Mesenchymal stem cell (in vitro differentiated cells and primary cell): ENCODE data around the gene HOMER2.

ENCODE experiments used
- DNase-seq: peaks from one replicate; pipeline ENCODE4 v3.0.0-alpha.2; 2013
- H2AFZ ChIP-seq: one replicate; pipeline ENCODE4 v1.6.1; 2013; ENCODE audit warnings: low read depth, mild to moderate bottlenecking, control low read depth, inconsistent platforms, low read length, moderate library complexity
- H2AK5ac ChIP-seq: 2 replicates; pipeline ENCODE4 v1.6.1; 2013; ENCODE audit warnings: low read length, moderate library complexity, mild to moderate bottlenecking, inconsistent platforms; ENCODE audit not compliant: severe bottlenecking
- H2BK120ac ChIP-seq: one replicate; pipeline ENCODE4 v1.6.1; 2013; ENCODE audit warnings: low read depth, mild to moderate bottlenecking, inconsistent platforms, low read length, moderate library complexity
- H2BK12ac ChIP-seq, 2 experiments: one replicate each; pipeline ENCODE4 v1.6.1; 2013; ENCODE audit warnings: inconsistent platforms in 2 of 2, low read length in 2 of 2, mild to moderate bottlenecking in 2 of 2, moderate library complexity in 2 of 2, control low read depth in 1 of 2
- H2BK15ac ChIP-seq: one replicate; pipeline ENCODE4 v1.6.1; 2013; ENCODE audit warnings: mild to moderate bottlenecking, low read depth, inconsistent platforms; ENCODE audit not compliant: poor library complexity, severe bottlenecking
- H2BK5ac ChIP-seq: 2 replicates; pipeline ENCODE4 v1.6.1; 2013; ENCODE audit warnings: low read depth, mild to moderate bottlenecking, low read length, control low read depth, inconsistent platforms; ENCODE audit not compliant: poor library complexity, severe bottlenecking
- H3K14ac ChIP-seq, 2 experiments: one replicate each; pipeline ENCODE4 v1.6.1; 2013; ENCODE audit warnings: inconsistent platforms in 2 of 2, low read length in 2 of 2, control low read depth in 1 of 2, mild to moderate bottlenecking in 1 of 2, moderate library complexity in 1 of 2
- H3K18ac ChIP-seq, 2 experiments: one replicate each; pipeline ENCODE4 v1.6.1; 2013; ENCODE audit warnings: inconsistent platforms in 2 of 2, low read length in 2 of 2, control low read depth in 1 of 2, low read depth in 1 of 2, mild to moderate bottlenecking in 1 of 2
- H3K23ac ChIP-seq, 2 experiments: one replicate each; pipeline ENCODE4 v1.6.1; 2013; ENCODE audit warnings: inconsistent platforms in 2 of 2, low read length in 2 of 2, mild to moderate bottlenecking in 2 of 2, moderate library complexity in 2 of 2, control low read depth in 1 of 2
- H3K27ac ChIP-seq: 2 replicates; pipeline ENCODE4 v1.5.1; 2013; ENCODE audit warnings: mild to moderate bottlenecking, moderate library complexity, low read length, control low read depth, inconsistent platforms; ENCODE audit not compliant: poor library complexity, severe bottlenecking
- H3K27me3 ChIP-seq, 2 experiments: 2 replicates each; pipeline versions ENCODE4 v1.6.1 to v1.7.0; 2013; ENCODE audit warnings: low read length in 2 of 2, mild to moderate bottlenecking in 2 of 2, moderate library complexity in 2 of 2, control low read depth in 1 of 2, inconsistent platforms in 1 of 2; ENCODE audit not compliant: control insufficient read depth in 1 of 2, insufficient read depth in 1 of 2
- H3K36me3 ChIP-seq, 2 experiments: 2 replicates each; pipeline versions ENCODE4 v1.6.1 to v1.7.0; 2013; ENCODE audit warnings: low read length in 2 of 2, control low read depth in 1 of 2, inconsistent platforms in 1 of 2, low read depth in 1 of 2, mild to moderate bottlenecking in 1 of 2; ENCODE audit not compliant: insufficient read depth in 2 of 2, control insufficient read depth in 1 of 2
- H3K4ac ChIP-seq, 2 experiments: one replicate each; pipeline ENCODE4 v1.6.1; 2013; ENCODE audit warnings: inconsistent platforms in 2 of 2, low read length in 2 of 2, mild to moderate bottlenecking in 2 of 2, moderate library complexity in 2 of 2, control low read depth in 1 of 2, low read depth in 1 of 2
- H3K4me1 ChIP-seq: 2 replicates; pipeline ENCODE4 v1.6.1; 2013; ENCODE audit warnings: low read depth, low read length, control low read depth; ENCODE audit not compliant: control insufficient read depth, insufficient read depth
- H3K4me2 ChIP-seq: 2 replicates; pipeline ENCODE4 v1.6.1; 2013; ENCODE audit warnings: low read length, mild to moderate bottlenecking, inconsistent platforms; ENCODE audit not compliant: poor library complexity, severe bottlenecking
- H3K4me3 ChIP-seq, 2 experiments: 2 replicates each; pipeline versions ENCODE4 v1.5.1 to v1.7.0; 2013; ENCODE audit warnings: low read length in 2 of 2, mild to moderate bottlenecking in 2 of 2, control low read depth in 1 of 2, low read depth in 1 of 2; ENCODE audit not compliant: insufficient read depth in 1 of 2
- H3K79me1 ChIP-seq: replicated peaks from 2 replicates; pipeline ENCODE4 v1.6.1; 2013; ENCODE audit warnings: mild to moderate bottlenecking, control low read depth, low read length, inconsistent platforms; ENCODE audit not compliant: poor library complexity, severe bottlenecking
- H3K9ac ChIP-seq: 2 replicates; pipeline ENCODE4 v1.7.0; 2013; ENCODE audit warnings: mild to moderate bottlenecking, low read length, moderate library complexity
- H3K9me3 ChIP-seq: 2 replicates; pipeline ENCODE4 v1.7.0; 2013; ENCODE audit warnings: mild to moderate bottlenecking, low read length; ENCODE audit not compliant: control insufficient read depth
- H4K8ac ChIP-seq: one replicate; pipeline ENCODE4 v1.6.1; 2013; ENCODE audit warnings: inconsistent platforms, mild to moderate bottlenecking, low read length, moderate library complexity
- H4K91ac ChIP-seq: one replicate; pipeline ENCODE4 v1.6.1; 2013; ENCODE audit warnings: mild to moderate bottlenecking, low read length, inconsistent platforms
- WGBS: methylation state at CpG from one replicate; pipeline ENCODE4 v1.1.7; 2013; ENCODE audit warnings: mixed read lengths; 5-methylcytosine and 5-hydroxymethylcytosine counted together

Gene HOMER2

DNA sequence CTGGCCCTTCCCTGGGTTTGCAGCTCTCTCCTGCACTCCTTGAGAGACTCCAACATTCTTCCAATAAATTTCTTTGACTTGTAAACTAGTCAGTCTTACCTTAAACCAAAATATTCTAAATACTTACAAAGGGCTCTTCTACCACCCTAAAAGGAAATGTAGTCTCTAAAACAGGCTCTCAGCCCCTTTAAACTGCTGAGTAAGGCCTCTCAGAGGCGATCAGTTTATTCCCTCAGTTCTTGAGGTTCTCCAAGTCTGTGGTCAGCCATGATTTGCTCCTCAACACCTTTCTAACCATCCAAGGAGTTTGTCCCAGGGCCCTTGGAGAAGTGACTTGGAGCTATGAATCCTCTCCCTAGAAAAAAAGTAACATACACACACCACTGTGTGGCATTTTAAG lies 78.3 kb downstream of the HOMER2 start:
- Histone ChIP-seq H2BK5ac (no peak overlapping the region), H3K4ac (no peak overlapping the region), H3K9ac (no peak overlapping the region), H3K4me3 (no peak overlapping the region), H3K4me1 (peaks cover 2% of the 10 kb centered on the region), H3K27ac (no peak overlapping the region), H2BK120ac (no peak overlapping the region), H3K36me3 (peaks cover 0 to 5% of the 10 kb centered on the region in 2 experiments), H3K9me3 (peaks cover 3% of the 10 kb centered on the region), H3K27me3 (no peaks in the 10 kb centered on the region), H4K8ac (no peak overlapping the region), H2BK12ac (no peak overlapping the region), H3K18ac (no peak overlapping the region), H2BK15ac (no peak overlapping the region), H2AFZ (no peak overlapping the region), H3K14ac (no peak overlapping the region), H2AK5ac (no peak overlapping the region), H4K91ac (no peak overlapping the region), H3K4me2 (no peak overlapping the region), H3K23ac (no peak overlapping the region), H3K79me1 (no peaks in the 10 kb centered on the region)
- no peak for DNase-seq
- 88% methylated on average over 1 of the region's 1 CpG for WGBS

DNA sequence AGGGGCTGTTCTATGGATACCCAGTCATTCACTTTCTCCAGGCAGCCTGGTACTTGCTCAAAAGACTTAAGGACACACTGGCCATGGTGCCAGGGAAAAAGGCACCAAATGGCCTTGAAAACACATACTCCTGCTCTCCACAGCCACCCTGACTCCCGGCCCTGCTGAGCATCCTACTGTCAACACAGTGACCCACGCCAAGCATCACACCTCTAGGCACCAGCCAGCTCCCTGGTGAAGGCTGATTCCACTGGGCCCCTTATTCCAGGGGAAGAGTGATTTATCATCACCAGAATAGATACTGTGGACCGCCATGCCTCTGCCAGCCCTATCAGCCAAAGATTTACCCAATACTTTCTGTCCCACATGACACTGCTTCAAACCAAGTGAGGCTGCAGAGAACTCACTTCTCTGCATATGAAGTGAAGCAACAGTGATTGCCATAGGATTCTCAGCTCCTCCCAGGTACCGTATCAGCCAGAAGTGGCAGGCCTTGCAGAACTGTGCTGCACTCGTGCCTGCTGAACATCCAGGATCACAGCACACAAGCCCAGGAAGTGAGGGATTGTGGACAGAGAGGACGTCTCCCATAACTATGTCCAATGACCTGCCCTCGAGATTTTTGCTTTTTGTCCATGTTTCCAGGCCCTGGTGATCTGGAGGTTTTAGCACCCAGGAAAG lies 79.4 kb downstream of the HOMER2 start:
- 84% methylated on average over 7 of the region's 7 CpGs for WGBS
- Histone ChIP-seq H3K14ac (no peak overlapping the region), H3K79me1 (no peaks in the 10 kb centered on the region), H3K4ac (no peak overlapping the region), H3K27me3 (no peaks in the 10 kb centered on the region), H3K4me2 (no peak overlapping the region), H2BK120ac (no peak overlapping the region), H3K9ac (no peak overlapping the region), H2AFZ (no peak overlapping the region), H2BK12ac (no peak overlapping the region), H3K18ac (no peak overlapping the region), H3K36me3 (peaks cover 0 to 5% of the 10 kb centered on the region in 2 experiments), H3K4me3 (no peak overlapping the region), H2BK5ac (no peak overlapping the region), H3K4me1 (peaks cover 2% of the 10 kb centered on the region), H2BK15ac (no peak overlapping the region), H3K9me3 (peaks cover 3% of the 10 kb centered on the region), H4K91ac (no peak overlapping the region), H3K23ac (no peak overlapping the region), H3K27ac (no peak overlapping the region), H2AK5ac (no peak overlapping the region), H4K8ac (no peak overlapping the region)
- DNase-seq: no peak

DNA sequence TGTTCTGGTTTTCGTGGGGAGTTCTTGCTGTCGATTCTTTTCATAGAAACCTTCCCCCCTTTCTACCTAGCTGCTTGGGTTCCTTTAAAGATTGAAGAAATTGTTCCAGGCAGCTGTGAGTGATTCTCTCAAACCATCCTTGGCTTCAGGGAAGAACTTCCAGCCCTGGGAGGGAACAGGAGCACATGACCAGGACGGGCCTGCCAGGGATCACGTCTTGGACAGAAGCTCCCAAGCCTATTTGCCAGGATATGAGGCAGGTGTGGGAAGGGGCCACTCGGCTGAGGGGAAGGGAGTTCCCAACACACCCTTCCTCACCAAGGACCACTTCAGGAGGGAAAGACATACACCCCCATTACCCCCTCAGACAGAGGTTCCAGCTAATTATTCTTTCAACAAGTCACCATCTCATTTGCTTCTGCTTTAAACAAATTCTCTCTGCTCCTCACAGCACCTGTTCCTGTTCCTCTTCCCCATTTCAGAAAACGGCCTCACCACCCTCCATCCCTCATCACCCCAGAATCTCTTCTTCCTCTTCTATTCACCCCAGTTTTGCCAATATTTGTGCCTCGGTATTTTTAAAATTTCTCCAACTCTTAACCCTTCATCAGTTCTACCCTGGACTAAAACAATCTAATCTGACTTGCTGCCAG lies 80.6 kb downstream of the HOMER2 start:
- Histone ChIP-seq H2AK5ac (no peak overlapping the region), H3K4me2 (no peak overlapping the region), H4K8ac (no peak overlapping the region), H2BK120ac (no peak overlapping the region), H3K4me1 (peaks cover 2% of the 10 kb centered on the region), H3K23ac (no peak overlapping the region), H3K14ac (no peak overlapping the region), H3K4ac (no peak overlapping the region), H3K27me3 (no peaks in the 10 kb centered on the region), H3K18ac (no peak overlapping the region), H3K36me3 (peaks cover 0 to 5% of the 10 kb centered on the region in 2 experiments), H3K4me3 (no peak overlapping the region), H2AFZ (no peak overlapping the region), H3K9me3 (peaks cover 3% of the 10 kb centered on the region), H2BK5ac (no peak overlapping the region), H2BK15ac (no peak overlapping the region), H4K91ac (no peak overlapping the region), H3K27ac (no peak overlapping the region), H2BK12ac (no peak overlapping the region), H3K79me1 (no peaks in the 10 kb centered on the region), H3K9ac (no peak overlapping the region)
- DNase-seq: no peak
- WGBS: 80% methylated on average over 6 of the region's 7 CpGs

DNA sequence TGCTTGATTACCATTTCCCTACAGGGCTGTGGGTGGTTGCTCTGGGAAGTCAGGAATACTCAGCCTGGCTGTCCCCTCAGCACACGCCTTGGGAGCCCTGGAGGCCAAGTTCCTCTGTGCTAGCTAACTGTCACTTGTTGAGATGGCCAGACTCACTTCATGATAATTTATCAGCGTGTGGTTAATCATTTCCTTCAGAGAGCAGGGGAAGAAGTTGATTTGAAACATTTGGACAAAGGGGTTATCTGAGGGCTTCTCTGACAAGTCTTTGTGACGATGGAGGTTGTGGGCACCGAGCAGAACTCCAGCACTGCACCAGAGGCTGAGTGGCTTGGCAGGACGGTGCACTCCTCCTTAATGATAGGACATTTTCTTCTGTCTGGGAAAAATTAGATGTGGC lies 81.2 kb downstream of the HOMER2 start:
- Histone ChIP-seq H2AK5ac (no peak overlapping the region), H2BK12ac (no peak overlapping the region), H3K23ac (no peak overlapping the region), H3K14ac (no peak overlapping the region), H4K8ac (no peak overlapping the region), H2BK15ac (no peak overlapping the region), H3K4ac (no peak overlapping the region), H3K18ac (no peak overlapping the region), H3K4me2 (no peak overlapping the region), H3K79me1 (no peaks in the 10 kb centered on the region), H2BK5ac (no peak overlapping the region), H3K9ac (no peak overlapping the region), H3K4me1 (peaks cover 2% of the 10 kb centered on the region), H2BK120ac (no peak overlapping the region), H4K91ac (no peak overlapping the region), H3K9me3 (peaks cover 3% of the 10 kb centered on the region), H3K27me3 (no peaks in the 10 kb centered on the region), H3K27ac (no peak overlapping the region), H3K36me3 (peaks cover 0 to 5% of the 10 kb centered on the region in 2 experiments), H3K4me3 (no peak overlapping the region), H2AFZ (no peak overlapping the region)
- 46% methylated on average over 5 of the region's 5 CpGs for WGBS
- DNase-seq: peak; percentile 3
